HG02870 (cell line): Measurements from ENCODE around the gene NHP2.

Experiments
- ATAC-seq: cut with Tn5 transposase; IDR thresholded peaks from one replicate; pipeline ENCODE4 v1.9.1; 2021; ENCODE audit warnings: mild to moderate bottlenecking, moderate library complexity; ENCODE audit not compliant: unreplicated experiment

Gene NHP2

DNA sequence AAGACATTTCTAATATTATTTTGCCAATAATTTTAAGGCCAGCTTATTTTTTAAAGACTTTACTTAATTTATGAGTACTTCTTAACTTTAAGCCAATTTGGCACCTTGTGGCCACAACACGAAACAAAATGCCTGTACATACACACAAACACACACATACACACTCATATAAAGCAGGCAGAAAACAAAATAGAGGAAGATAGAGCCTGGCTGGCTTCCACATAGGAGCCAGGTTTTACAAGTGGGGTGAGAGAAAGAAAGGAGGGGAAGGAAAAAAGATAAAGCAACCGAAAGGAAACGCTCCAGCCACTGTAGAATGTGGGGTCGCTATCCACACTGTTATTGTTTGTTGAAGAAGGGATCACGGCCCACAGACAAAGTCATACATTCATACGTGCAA, 23.1 kb upstream of the NHP2 start:
- ATAC-seq = no peak

DNA sequence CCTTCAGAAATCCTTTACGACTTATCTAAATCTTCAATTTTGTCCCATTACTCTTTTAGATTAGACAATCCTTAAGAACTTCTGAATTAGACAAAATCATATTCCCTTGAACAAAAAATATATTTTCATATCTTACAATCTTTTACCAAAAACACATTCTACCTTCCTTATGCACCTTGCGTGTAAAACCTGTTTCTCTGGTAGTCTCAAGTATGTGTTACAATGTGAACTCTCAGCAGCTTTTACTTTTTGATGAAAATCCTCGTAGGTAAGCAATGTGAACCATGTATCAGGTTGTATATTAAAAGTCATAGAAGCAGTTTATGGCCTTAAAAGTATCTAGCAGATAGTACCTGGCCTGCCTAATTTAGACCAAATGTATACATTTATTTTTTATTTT, 20.8 kb upstream of the NHP2 start:
- ATAC-seq = no peak

DNA sequence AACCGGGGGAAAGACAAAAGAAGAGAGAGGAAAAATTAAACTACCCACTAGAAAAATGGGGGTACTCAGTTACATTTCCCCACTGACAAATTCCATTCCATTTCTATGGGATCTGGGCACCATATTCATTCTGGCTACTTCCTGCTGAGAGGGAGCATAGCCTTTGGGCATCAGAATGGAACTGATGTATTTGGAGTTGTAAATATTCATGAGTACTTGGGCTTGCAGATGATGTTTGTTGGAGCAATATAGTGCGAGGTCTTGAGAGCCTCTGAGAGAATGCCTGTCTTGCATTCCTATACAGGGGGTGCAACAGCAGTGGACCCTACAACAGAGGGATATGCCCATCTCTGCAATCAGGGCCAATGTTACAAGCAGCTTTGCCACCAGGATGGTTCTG, 16.8 kb upstream of the NHP2 start:
- no peak for ATAC-seq

DNA sequence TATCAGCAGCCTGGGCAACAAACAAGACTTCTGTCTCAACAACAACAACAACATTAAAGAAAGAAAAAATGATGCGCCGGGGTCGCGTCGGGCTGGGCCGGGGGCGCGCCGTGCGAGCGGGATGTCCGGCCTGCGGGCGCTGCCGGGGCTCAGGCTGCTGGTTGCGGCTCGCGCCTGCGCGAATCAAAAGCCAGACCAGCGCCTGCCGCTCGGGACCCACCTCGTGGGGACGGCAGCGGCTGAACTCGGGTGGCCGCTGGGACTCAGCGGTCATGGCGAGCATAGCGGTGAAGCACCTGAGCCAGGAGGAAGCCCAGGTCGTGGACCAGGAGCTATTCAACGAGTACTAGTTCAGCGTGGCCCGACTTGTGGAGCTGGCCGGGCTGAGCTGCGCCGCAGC, 11.9 kb upstream of the NHP2 start:
- no peak for ATAC-seq

DNA sequence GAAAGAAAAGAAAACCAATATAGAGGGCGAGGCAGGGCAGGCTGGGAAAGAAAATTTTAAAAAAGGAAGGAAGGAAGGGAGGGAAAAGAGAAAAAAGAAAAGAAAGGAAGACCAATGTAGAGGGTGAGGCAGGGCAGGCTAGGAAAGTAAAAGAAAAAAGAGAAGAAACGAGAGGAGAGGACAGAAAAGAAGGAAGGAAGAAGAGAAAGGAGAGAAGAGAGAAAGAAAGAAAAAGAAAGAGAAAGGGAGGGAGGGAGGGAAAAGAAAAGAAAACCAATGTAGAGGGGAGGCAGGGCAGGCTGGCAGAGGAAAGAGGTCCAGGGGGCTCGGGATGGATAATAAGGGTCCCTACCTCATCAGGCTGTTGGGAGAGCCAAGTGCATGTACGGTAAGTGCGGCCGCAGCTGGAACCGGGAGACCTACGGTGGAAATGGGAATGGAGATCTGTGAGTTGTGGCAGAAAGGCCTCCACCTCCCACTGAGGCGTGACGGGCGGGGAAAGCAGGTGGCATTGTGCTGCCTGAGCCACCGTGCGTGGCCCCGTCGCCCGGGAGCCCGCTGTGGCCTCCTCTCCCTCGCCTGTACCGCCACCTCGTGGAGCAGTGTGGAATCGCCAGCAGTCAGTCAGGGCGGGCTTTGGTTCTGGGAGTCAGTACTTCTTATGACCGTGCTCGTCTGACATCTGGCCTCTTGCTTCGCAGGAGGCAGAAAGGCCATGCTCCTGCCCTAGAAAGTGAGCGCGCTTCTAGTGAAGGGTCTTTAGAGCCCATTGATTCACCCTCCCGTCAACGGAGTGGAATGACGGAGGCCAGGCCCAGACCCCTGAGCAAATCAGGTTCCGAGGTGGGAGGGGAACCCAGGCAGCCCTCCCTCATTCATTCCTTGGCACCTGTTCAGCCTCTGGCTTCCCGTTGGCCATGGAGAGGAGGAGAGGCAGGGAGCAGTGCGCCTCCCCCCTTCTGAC, 10.4 kb upstream of the NHP2 start:
- peak; percentile 76 for ATAC-seq

DNA sequence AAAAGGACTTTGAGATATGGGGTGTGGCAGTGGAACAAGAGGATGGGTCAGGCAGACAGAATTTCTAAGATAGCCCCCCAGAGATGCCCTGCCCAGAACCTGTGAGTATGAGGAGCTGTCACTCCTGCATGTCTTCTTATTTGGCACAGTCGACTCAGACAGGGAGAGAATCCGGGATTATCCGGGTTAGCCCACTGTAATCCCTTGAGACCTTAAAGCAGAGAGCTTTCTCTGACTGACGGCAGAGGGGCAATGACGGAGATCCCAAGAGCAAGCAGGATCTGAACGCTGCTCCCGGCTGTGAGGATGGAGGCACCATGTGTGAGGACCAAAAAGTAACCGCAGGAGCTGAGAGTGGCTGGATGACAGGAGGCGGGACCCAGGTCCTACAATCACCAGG, 8.8 kb upstream of the NHP2 start:
- no peak for ATAC-seq

DNA sequence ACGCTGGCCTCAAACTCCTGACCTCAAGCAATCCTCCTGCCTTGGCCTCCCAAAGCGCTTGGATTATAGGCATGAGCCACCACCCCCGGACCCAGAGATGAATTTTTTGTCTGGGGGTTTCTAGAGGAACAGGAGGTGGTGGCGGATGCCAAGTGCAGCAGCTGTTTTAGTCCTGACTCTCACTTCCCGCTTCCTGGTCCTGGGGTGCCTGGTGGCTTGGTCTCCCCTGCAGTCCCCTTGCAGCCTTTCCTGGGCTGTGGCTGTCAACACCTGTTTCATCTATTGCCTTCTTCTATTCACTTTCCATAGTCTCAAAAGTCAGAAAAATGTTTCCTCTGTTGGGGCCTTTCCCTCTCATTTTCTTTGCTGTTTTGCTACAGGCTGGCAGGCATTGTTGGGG, 6.5 kb upstream of the NHP2 start:
- ATAC-seq = no peak

DNA sequence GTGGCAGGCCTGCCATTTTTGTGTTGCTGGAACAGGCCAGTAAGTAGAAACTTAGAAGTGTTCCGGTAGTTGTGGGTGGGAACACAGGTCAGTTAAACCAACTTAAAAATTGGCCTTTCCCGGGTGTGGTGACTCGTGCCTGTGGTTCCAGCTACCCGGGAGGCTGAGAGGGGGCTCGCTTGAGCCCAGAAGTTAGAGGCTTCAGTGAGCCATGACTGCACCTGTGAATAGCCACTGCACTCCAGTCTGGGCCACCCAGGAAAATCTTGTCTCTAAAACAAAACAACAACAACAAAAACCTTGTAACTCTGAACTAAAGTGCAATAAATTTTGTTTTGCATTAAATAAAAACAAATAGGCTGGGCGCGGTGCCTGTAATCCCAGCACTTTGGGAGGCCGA, 1.4 kb upstream of the NHP2 start:
- ATAC-seq = no peak

DNA sequence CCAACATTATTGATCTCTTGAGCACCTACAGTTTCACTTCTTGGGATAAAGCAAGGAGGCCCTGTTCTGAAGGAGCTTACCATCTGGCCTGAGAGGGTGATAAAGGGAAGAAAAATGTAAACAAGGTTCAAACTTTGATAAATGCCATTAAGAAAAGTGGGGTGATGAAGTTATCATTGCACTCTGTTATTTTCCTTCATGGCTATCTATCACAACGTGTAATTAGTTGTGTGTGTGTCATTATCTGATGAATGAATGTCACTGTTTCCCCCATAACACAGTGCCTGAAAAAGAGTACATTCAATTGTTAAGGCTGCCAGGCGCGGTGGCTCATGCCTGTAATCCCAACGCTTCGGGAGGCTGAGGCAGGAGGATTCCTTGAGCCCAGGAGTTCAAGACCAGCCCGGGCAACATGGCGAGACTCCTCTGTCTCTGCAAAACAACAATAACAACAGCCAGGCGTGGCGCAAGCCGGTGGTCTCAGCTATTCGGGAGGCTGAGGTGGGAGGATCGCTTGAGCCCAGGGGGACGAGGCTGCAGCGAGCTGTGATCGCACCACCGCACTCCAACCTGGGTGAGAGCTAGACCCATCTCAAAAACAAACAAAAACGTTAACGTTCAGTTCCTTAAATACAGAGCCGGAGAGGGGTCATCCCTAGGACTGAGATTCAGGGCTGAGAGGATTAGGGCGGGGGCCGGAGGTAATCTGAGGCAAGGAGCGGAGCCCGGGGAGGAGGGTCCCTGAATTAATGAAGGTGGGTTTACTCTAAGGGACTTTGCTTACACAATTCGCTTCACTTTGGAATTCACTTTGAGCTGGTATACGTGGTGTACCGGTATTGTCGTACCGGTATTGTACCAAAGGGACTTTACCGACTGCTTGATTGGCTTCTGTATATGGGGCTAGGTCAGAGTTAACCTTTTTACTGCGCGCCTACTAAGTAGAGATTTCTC, 917 bp downstream of the NHP2 start:
- no peak for ATAC-seq

DNA sequence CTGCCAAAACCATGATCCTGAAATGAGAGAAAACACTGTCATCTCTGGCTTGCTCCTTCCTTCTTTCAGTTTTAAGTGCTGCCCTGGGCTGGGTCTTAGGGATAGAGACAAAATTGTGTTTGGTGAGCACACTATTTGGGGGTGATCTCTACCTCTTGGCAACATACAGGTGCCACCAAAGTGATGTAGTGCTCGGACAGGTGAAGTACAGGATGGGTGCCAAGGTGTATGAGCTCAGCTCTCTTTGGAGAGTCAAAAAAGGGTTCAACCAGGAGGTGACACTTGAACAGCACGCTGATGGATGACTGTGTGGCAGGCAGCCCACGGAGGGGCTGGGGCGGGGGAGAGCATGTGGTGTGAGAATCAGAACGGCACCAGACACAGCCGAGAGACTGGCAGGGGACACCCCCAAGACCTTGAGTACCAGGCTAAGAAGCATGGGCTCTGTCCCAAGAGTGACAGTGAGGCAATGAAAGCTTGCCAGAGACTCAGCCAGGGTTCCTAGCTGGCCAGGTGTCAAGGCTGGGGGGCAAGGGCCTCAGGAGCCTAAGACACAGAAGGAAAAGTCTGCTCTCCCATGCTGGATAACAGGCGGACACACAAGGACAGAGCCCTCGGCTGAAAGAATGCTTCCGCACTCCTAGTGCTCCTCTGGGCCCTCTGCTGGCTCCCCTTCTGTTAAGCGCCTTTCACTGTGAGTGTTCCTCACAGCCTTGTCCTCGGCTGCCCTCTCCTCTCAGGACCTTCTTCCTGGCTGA, 2.5 kb downstream of the NHP2 start:
- ATAC-seq = no peak

DNA sequence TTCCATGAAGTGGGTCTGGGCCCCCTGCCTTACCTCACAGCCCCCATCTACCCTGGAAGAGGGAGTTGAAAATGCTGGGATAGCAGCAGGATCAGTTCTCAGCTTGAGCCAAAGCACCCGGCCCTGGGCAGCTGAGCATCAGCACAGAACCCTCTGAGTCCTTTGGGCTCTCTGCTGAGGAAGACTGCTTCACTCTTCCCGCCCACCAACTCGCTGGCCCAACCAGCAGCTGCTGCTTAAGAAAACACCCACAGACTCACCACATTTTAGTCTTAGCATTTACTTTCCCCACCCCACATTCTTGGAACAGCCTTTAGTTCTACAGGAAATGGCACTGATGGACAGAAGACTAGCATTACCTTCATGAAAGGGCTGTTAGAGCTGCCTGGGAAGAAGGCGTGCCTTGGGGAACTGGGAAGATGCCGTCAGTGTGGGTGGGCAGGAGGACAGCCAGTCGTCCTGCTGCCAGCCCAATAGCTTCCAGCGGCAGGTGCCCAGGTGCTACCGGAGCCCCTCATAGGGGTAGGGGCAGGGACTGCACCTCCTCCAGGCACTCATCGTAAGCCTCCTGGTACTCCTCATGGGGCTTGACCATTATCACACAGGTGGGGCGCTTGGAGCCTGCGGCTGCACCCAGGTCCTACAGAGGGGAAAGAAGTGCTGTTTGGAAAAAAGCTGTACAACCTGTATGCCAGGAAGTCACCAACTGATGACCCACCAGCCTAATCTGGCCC, 4.3 kb downstream of the NHP2 start:
- no peak for ATAC-seq

DNA sequence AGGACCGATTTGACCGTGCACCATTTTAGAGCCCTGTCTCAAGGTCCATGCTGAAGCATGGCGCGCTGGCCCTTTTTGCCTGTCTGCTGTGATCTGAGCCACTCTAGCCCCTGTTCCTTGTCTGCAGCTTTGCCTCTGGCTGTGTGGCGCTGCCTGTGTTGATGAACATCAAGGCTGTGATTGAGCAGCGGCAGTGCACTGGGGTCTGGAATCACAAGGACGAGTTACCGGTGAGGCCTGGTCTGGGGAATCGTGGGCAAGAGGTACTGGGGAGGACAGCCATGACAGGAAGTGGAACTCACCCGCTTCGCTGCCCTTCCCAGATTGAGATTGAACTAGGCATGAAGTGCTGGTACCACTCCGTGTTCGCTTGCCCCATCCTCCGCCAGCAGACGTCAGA, 6.3 kb downstream of the NHP2 start:
- no peak for ATAC-seq

DNA sequence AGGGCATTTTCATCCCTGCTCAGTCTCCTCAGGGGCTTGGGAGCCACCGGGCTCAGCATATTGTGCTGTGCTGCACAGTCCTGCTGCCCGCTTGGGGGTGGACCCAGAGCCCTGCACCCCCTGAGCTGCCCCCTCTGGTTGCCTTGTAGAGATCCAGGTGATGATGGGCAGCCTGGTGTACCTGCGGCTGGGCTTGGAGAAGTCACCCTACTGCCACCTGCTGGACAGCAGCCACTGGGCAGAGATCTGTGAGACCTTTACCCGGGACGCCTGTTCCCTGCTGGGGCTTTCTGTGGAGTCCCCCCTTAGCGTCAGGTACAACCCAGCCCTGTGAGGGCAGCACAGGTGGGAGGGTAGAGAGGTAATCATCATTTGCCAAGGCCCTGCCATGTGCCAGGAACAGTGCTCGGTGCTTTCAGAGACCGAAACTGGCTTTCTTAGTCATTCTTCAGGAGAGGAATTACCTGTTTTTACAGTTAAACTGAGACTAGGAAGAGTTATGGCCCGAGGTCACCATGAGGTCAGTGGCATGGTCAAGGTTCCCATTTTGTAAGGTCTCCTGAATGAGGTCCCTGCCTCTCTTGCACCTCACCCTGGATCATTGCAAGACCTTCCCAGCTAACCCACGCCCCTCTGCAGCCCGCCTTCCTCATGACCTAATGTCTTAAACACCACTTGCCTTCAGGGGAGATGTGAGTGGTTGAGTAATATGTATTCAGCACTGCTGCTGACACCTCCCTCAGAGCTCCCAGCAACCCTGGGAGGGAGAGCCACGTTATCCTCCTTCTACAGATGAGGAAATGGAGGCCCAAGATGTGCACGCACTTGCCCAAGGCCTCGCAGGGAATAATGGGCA, 7.5 kb downstream of the NHP2 start:
- ATAC-seq = no peak

DNA sequence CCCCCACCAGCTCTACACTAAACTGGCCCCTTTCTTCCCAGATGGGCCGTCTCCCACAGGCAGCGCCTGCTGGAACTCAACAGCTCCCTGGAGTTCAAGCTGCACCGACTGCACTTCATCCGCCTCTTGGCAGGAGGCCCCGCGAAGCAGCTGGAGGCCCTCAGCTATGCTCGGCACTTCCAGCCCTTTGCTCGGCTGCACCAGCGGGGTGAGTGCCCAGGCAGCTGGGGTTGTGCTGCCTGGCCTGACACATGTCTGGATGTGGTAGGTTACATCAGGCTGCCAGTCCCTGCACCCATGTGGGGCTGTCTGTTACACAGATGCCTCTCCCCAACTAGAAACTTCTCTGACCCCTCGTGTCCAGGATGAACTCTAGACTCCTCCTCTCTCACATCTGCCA, 9.8 kb downstream of the NHP2 start:
- ATAC-seq = no peak

DNA sequence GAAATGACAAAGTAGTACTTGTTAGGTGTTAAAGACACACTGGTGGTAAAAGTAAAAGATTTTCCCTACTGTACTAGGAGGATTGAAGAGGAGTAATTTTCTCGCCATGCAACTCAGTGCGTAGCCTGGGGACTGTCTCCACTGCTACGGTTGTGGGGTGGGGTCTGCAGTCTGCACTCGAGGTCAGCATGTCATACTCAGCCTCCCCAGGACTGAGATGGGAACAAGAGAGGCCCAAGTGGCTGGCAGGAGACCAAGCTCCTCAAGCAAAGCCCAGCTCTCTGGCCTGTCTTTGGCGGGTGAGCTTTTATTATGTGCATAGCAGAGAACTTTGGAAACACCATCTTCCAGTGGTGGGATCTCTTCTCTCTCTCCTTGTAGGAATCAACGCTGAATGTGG, 10.4 kb downstream of the NHP2 start:
- no peak for ATAC-seq

DNA sequence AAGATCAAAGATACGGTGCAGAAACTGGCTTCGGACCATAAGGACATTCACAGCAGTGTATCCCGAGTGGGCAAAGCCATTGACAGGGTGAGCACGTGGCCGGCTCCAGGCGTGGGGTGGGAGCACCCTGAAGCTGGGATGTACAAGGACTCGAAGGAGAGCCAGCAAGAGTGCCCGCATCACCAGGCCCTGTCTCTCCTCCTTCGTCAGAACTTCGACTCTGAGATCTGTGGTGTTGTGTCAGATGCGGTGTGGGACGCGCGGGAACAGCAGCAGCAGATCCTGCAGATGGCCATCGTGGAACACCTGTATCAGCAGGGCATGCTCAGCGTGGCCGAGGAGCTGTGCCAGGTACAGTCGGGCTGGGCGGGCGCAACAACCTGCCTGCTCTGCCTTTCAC, 11.0 kb downstream of the NHP2 start:
- ATAC-seq = no peak

DNA sequence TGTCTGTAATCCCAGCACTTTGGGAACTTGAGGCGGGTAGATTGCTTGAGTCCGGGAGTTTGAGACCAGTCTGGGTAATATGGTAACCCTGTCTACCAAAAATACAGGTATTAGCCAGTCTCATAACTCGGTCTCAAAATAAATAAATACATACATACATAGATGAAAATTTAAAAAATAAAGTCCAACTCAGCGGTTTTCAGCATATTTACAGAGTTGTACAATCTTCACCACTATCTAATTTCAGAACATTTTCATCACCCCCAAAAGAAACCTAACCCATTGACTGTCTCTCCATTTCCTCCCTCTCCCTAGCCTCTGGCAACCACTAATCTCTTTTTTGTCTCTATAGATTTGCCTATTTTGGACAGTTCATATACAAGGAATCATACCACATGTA, 12.1 kb downstream of the NHP2 start:
- no peak for ATAC-seq

DNA sequence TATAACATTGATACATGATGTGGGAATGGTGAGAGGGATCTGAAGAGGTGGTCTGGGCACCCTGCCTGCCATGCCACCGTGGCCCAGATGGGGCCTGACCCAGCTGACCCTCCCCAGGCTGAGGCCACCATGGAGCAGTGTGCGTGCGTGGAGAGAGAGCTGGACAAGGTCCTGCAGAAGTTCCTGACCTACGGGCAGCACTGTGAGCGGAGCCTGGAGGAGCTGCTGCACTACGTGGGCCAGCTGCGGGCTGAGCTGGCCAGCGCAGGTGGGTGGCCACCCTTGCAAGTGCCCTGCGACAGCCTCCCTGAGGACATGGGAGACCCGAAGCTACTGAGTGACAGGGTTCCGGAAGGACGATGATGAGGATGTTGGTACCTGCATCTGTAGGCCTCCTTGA, 15.7 kb downstream of the NHP2 start:
- no peak for ATAC-seq

DNA sequence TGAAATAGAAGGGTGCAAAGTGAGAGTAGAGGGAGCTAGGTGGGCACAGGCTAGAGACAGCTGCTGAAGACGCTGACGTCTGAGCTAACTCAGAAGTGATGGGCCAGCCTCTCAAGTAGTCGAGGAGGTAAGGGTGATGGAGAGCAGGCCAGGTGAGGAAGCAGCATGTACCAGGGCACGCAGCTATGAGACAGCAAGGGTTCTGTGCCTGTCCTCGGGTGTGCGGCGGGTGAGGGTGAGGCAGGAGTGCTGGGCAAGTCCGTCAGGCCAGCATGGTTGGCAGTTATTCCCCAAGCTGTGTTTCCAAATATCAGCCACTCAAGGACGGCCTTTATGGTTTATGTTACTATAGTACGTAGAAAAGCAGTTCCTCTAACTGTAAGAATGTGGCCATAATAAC, 16.7 kb downstream of the NHP2 start:
- no peak for ATAC-seq
